K562 (cell line): ENCODE measurements around the gene TMEM87A.

Source experiments
- EP300 ChIP-seq: IDR thresholded peaks from 2 replicates; pipeline ENCODE4 v1.6.1; 2012; ENCODE audit warnings: low read length, improper control_type of control experiment
- HDAC2 ChIP-seq: fragments of 450-650 bp; IDR thresholded peaks from 2 replicates; pipeline ENCODE4 v1.6.1; 2016; ENCODE audit warnings: mild to moderate bottlenecking
- POLR2A ChIP-seq: fragments of 450-650 bp; conservative IDR thresholded peaks from 2 replicates; pipeline ENCODE4 v1.6.1; 2016
- RBM34 ChIP-seq: fragments of 200-400 bp; formaldehyde crosslinking; IDR thresholded peaks from 2 replicates; pipeline ENCODE4 v1.6.1; 2018; ENCODE audit warnings: low read length, borderline replicate concordance; ENCODE audit not compliant: insufficient read depth
- TFAM ChIP-seq: fragments of 250-450 bp; sonication (Bioruptor Pico); conservative IDR thresholded peaks from 2 replicates; pipeline ENCODE4 v1.5.0; 2021; ENCODE audit warnings: mild to moderate bottlenecking, moderate library complexity
- ZNF121 ChIP-seq: sonication (generic); formaldehyde crosslinking; conservative IDR thresholded peaks from 2 replicates; pipeline ENCODE4 v1.8.0; 2022; ENCODE audit warnings: missing genetic modification reagents
- ZNF140 ChIP-seq: fragments of 250-450 bp; sonication (Bioruptor Pico); IDR thresholded peaks from 2 replicates; pipeline ENCODE4 v1.8.0; 2021; ENCODE audit warnings: moderate library complexity, mild to moderate bottlenecking, inconsistent platforms
- TF ChIP-seq, protein P1 (sequence below): IDR thresholded peaks from 2 replicates; pipeline ENCODE4 v1.6.1; 2016; ENCODE audit warnings: missing genetic modification characterization, missing compliant biosample characterization
- TF ChIP-seq, protein P2 (sequence below): fragments of 450-650 bp; formaldehyde crosslinking; IDR thresholded peaks from 2 replicates; pipeline ENCODE4 v1.4.0; 2020; ENCODE audit warnings: mild to moderate bottlenecking, mixed read lengths
- TF ChIP-seq, protein P3 (sequence below): fragments of 150-350 bp; IDR thresholded peaks from 2 replicates; pipeline ENCODE4 v1.6.1; 2014; ENCODE audit warnings: low read depth, mild to moderate bottlenecking, low read length, borderline replicate concordance

DNA sequence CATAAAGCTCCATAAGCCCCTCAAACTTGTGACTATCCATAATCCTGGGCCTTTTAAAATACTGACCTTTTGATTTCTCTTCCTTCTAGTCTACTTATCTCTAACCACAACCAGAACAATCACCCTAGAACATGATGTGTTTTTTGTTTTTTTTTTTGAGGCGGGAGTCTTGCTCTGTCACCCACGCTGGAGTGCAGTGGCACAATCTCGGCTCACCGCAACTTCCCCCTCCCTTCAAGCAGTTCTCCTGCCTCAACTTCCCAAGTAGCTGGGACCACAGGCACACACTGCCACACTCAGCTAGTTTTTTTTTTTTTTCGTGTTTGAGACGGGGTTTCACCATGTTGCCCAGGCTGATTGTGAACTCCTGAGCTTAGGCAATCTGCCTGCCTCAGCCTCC is 90.3 kb downstream of the TMEM87A start:
- TF ChIP-seq, protein P1, sequence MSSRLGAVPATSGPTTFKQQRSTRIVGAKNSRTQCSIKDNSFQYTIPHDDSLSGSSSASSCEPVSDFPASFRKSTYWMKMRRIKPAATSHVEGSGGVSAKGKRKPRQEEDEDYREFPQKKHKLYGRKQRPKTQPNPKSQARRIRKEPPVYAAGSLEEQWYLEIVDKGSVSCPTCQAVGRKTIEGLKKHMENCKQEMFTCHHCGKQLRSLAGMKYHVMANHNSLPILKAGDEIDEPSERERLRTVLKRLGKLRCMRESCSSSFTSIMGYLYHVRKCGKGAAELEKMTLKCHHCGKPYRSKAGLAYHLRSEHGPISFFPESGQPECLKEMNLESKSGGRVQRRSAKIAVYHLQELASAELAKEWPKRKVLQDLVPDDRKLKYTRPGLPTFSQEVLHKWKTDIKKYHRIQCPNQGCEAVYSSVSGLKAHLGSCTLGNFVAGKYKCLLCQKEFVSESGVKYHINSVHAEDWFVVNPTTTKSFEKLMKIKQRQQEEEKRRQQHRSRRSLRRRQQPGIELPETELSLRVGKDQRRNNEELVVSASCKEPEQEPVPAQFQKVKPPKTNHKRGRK (tag) = no peak
- TF ChIP-seq EP300 = no peak
- TF ChIP-seq, protein P2, sequence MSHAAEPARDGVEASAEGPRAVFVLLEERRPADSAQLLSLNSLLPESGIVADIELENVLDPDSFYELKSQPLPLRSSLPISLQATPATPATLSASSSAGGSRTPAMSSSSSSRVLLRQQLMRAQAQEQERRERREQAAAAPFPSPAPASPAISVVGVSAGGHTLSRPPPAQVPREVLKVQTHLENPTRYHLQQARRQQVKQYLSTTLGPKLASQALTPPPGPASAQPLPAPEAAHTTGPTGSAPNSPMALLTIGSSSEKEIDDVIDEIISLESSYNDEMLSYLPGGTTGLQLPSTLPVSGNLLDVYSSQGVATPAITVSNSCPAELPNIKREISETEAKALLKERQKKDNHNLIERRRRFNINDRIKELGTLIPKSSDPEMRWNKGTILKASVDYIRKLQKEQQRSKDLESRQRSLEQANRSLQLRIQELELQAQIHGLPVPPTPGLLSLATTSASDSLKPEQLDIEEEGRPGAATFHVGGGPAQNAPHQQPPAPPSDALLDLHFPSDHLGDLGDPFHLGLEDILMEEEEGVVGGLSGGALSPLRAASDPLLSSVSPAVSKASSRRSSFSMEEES = no peak
- TF ChIP-seq TFAM (CRISPR knock-in tag) = no peak
- no peak for TF ChIP-seq POLR2A
- TF ChIP-seq HDAC2 = no peak
- TF ChIP-seq ZNF121 (CRISPR knock-in tag) = no peak
- TF ChIP-seq RBM34 = no peak
- TF ChIP-seq ZNF140 (CRISPR knock-in tag) = no peak
- TF ChIP-seq, protein P3, sequence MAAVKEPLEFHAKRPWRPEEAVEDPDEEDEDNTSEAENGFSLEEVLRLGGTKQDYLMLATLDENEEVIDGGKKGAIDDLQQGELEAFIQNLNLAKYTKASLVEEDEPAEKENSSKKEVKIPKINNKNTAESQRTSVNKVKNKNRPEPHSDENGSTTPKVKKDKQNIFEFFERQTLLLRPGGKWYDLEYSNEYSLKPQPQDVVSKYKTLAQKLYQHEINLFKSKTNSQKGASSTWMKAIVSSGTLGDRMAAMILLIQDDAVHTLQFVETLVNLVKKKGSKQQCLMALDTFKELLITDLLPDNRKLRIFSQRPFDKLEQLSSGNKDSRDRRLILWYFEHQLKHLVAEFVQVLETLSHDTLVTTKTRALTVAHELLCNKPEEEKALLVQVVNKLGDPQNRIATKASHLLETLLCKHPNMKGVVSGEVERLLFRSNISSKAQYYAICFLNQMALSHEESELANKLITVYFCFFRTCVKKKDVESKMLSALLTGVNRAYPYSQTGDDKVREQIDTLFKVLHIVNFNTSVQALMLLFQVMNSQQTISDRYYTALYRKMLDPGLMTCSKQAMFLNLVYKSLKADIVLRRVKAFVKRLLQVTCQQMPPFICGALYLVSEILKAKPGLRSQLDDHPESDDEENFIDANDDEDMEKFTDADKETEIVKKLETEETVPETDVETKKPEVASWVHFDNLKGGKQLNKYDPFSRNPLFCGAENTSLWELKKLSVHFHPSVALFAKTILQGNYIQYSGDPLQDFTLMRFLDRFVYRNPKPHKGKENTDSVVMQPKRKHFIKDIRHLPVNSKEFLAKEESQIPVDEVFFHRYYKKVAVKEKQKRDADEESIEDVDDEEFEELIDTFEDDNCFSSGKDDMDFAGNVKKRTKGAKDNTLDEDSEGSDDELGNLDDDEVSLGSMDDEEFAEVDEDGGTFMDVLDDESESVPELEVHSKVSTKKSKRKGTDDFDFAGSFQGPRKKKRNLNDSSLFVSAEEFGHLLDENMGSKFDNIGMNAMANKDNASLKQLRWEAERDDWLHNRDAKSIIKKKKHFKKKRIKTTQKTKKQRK = no peak
